ENCODE measurements around the gene OPA3.
A peak's percentile ranks its signal among the peaks of the same experiment; 100 is the strongest.
"Not testable (repeated sequence)": the region's sequence is repeated elsewhere in the genome, so short reads cannot be mapped to it uniquely, and the experiment has no call there.

The OPA3 gene

GRCh38 chr19:45584332-45585157 is at the start of gene OPA3:
OPA3 (minus strand) TSS chr19:45584802; CDS start chr19:45584764, 38 bp downstream.
- H3K9ac ChIP-seq (ENCODE audit: low read length) = peak within 1 kb of the TSS; percentile 100
- H3K27me3 ChIP-seq (replicated peaks; ENCODE audit: control insufficient read depth, insufficient read depth, low read length) = no peaks in the 10 kb centered on the region
- H3K4me3 ChIP-seq (ENCODE audit: low read length) = peak within 1 kb of the TSS; percentile 100
- peak; percentile 100 for DNase-seq (ENCODE audit: low read depth)
- no peaks in the 10 kb centered on the region for H3K9me3 ChIP-seq (ENCODE audit: control insufficient read depth, low read length)
- H3K36me3 ChIP-seq (ENCODE audit: control insufficient read depth, insufficient read depth, low read length, severe bottlenecking) = no peaks in the 10 kb centered on the region
- H3K4me1 ChIP-seq (ENCODE audit: control insufficient read depth, insufficient read depth, low read length) = peaks cover 6% of the 10 kb centered on the region

GRCh38 chr19:45632468-45633196 is 48.0 kb upstream of the OPA3 start:
- Histone ChIP-seq H3K36me3 (ENCODE audit: control insufficient read depth, insufficient read depth, low read length, severe bottlenecking) (peaks cover 10% of the 10 kb centered on the region), H3K9ac (ENCODE audit: low read length) (no peak overlapping the region), H3K9me3 (ENCODE audit: control insufficient read depth, low read length) (no peaks in the 10 kb centered on the region), H3K4me3 (ENCODE audit: low read length) (no peak overlapping the region), H3K27me3 (replicated peaks; ENCODE audit: control insufficient read depth, insufficient read depth, low read length) (no peaks in the 10 kb centered on the region), H3K4me1 (ENCODE audit: control insufficient read depth, insufficient read depth, low read length) (peaks cover 7% of the 10 kb centered on the region)
- peak; percentile 94 for DNase-seq (ENCODE audit: low read depth)

- Histone ChIP-seq H3K9ac (ENCODE audit: low read length) (no peak overlapping the region), H3K36me3 (ENCODE audit: control insufficient read depth, insufficient read depth, low read length, severe bottlenecking) (peaks cover 21% of the 10 kb centered on the region), H3K27me3 (replicated peaks; ENCODE audit: control insufficient read depth, insufficient read depth, low read length) (no peaks in the 10 kb centered on the region), H3K9me3 (ENCODE audit: control insufficient read depth, low read length) (no peaks in the 10 kb centered on the region), H3K4me1 (ENCODE audit: control insufficient read depth, insufficient read depth, low read length) (peaks cover 7% of the 10 kb centered on the region), H3K4me3 (ENCODE audit: low read length) (no peak overlapping the region)
- DNase-seq (ENCODE audit: low read depth) = peak; percentile 82
These were observed 45.9 kb upstream of the OPA3 start for GRCh38 chr19:45630463-45630862.

GRCh38 chr19:45629704-45630103 is 45.1 kb upstream of the OPA3 start:
- Histone ChIP-seq H3K36me3 (ENCODE audit: control insufficient read depth, insufficient read depth, low read length, severe bottlenecking) (peaks cover 21% of the 10 kb centered on the region), H3K27me3 (replicated peaks; ENCODE audit: control insufficient read depth, insufficient read depth, low read length) (no peaks in the 10 kb centered on the region), H3K9ac (ENCODE audit: low read length) (no peak overlapping the region), H3K4me1 (ENCODE audit: control insufficient read depth, insufficient read depth, low read length) (peaks cover 7% of the 10 kb centered on the region), H3K4me3 (ENCODE audit: low read length) (no peak overlapping the region), H3K9me3 (ENCODE audit: control insufficient read depth, low read length) (no peaks in the 10 kb centered on the region)
- no peak for DNase-seq (ENCODE audit: low read depth)

GRCh38 chr19:45628219-45628618 is 43.6 kb upstream of the OPA3 start:
- peaks cover 21% of the 10 kb centered on the region for H3K36me3 ChIP-seq (ENCODE audit: control insufficient read depth, insufficient read depth, low read length, severe bottlenecking)
- H3K4me1 ChIP-seq (ENCODE audit: control insufficient read depth, insufficient read depth, low read length); DNase-seq (ENCODE audit: low read depth); H3K9ac ChIP-seq (ENCODE audit: low read length); H3K9me3 ChIP-seq (ENCODE audit: control insufficient read depth, low read length); H3K27me3 ChIP-seq (replicated peaks; ENCODE audit: control insufficient read depth, insufficient read depth, low read length); H3K4me3 ChIP-seq (ENCODE audit: low read length): not testable (repeated sequence)

GRCh38 chr19:45623984-45624383 is 39.4 kb upstream of the OPA3 start:
- Histone ChIP-seq H3K4me3 (ENCODE audit: low read length) (no peak overlapping the region), H3K4me1 (ENCODE audit: control insufficient read depth, insufficient read depth, low read length) (no peaks in the 10 kb centered on the region), H3K9ac (ENCODE audit: low read length) (no peak overlapping the region), H3K9me3 (ENCODE audit: control insufficient read depth, low read length) (no peaks in the 10 kb centered on the region), H3K27me3 (replicated peaks; ENCODE audit: control insufficient read depth, insufficient read depth, low read length) (no peaks in the 10 kb centered on the region), H3K36me3 (ENCODE audit: control insufficient read depth, insufficient read depth, low read length, severe bottlenecking) (peaks cover 38% of the 10 kb centered on the region)
- no peak for DNase-seq (ENCODE audit: low read depth)

GRCh38 chr19:45621976-45622503 is 37.4 kb upstream of the OPA3 start:
- DNase-seq (ENCODE audit: low read depth) = no peak
- no peaks in the 10 kb centered on the region for H3K4me1 ChIP-seq (ENCODE audit: control insufficient read depth, insufficient read depth, low read length)
- H3K27me3 ChIP-seq (replicated peaks; ENCODE audit: control insufficient read depth, insufficient read depth, low read length) = no peaks in the 10 kb centered on the region
- H3K4me3 ChIP-seq (ENCODE audit: low read length) = no peak overlapping the region
- H3K9ac ChIP-seq (ENCODE audit: low read length) = no peak overlapping the region
- peaks cover 30% of the 10 kb centered on the region for H3K36me3 ChIP-seq (ENCODE audit: control insufficient read depth, insufficient read depth, low read length, severe bottlenecking)
- no peaks in the 10 kb centered on the region for H3K9me3 ChIP-seq (ENCODE audit: control insufficient read depth, low read length)

- Histone ChIP-seq H3K27me3 (replicated peaks; ENCODE audit: control insufficient read depth, insufficient read depth, low read length) (no peaks in the 10 kb centered on the region), H3K9me3 (ENCODE audit: control insufficient read depth, low read length) (no peaks in the 10 kb centered on the region), H3K9ac (ENCODE audit: low read length) (no peak overlapping the region), H3K4me1 (ENCODE audit: control insufficient read depth, insufficient read depth, low read length) (no peaks in the 10 kb centered on the region), H3K36me3 (ENCODE audit: control insufficient read depth, insufficient read depth, low read length, severe bottlenecking) (peaks cover 25% of the 10 kb centered on the region), H3K4me3 (ENCODE audit: low read length) (no peak overlapping the region)
- no peak for DNase-seq (ENCODE audit: low read depth)
These were observed 36.8 kb upstream of the OPA3 start for GRCh38 chr19:45621389-45621788.

GRCh38 chr19:45616704-45617017 is 32.1 kb upstream of the OPA3 start:
- Histone ChIP-seq H3K9me3 (ENCODE audit: control insufficient read depth, low read length) (no peaks in the 10 kb centered on the region), H3K9ac (ENCODE audit: low read length) (no peak overlapping the region), H3K4me3 (ENCODE audit: low read length) (no peak overlapping the region), H3K4me1 (ENCODE audit: control insufficient read depth, insufficient read depth, low read length) (peaks cover 8% of the 10 kb centered on the region), H3K36me3 (ENCODE audit: control insufficient read depth, insufficient read depth, low read length, severe bottlenecking) (peaks cover 40% of the 10 kb centered on the region), H3K27me3 (replicated peaks; ENCODE audit: control insufficient read depth, insufficient read depth, low read length) (no peaks in the 10 kb centered on the region)
- DNase-seq (ENCODE audit: low read depth) = no peak

GRCh38 chr19:45615795-45616703 is 31.4 kb upstream of the OPA3 start:
- Histone ChIP-seq H3K4me3 (ENCODE audit: low read length) (no peak overlapping the region), H3K4me1 (ENCODE audit: control insufficient read depth, insufficient read depth, low read length) (peaks cover 8% of the 10 kb centered on the region), H3K36me3 (ENCODE audit: control insufficient read depth, insufficient read depth, low read length, severe bottlenecking) (peaks cover 37% of the 10 kb centered on the region), H3K9ac (ENCODE audit: low read length) (no peak overlapping the region), H3K27me3 (replicated peaks; ENCODE audit: control insufficient read depth, insufficient read depth, low read length) (no peaks in the 10 kb centered on the region), H3K9me3 (ENCODE audit: control insufficient read depth, low read length) (no peaks in the 10 kb centered on the region)
- DNase-seq (ENCODE audit: low read depth) = peak; percentile 66

- not testable (repeated sequence) for H3K4me1 ChIP-seq (ENCODE audit: control insufficient read depth, insufficient read depth, low read length); H3K9ac ChIP-seq (ENCODE audit: low read length); H3K9me3 ChIP-seq (ENCODE audit: control insufficient read depth, low read length); DNase-seq (ENCODE audit: low read depth); H3K27me3 ChIP-seq (replicated peaks; ENCODE audit: control insufficient read depth, insufficient read depth, low read length); H3K4me3 ChIP-seq (ENCODE audit: low read length)
- peaks cover 29% of the 10 kb centered on the region for H3K36me3 ChIP-seq (ENCODE audit: control insufficient read depth, insufficient read depth, low read length, severe bottlenecking)
These were observed 30.5 kb upstream of the OPA3 start for GRCh38 chr19:45615056-45615455.

Measured in adipocyte (in vitro differentiated cells).